GM21786 (cell line): Measurements from ENCODE around the gene GNPTAB.
"Not testable (repeated sequence)": the region's sequence is repeated elsewhere in the genome, so short reads cannot be mapped to it uniquely, and the experiment has no call there.

Experiments used
- ATAC-seq: cut with Tn5 transposase; IDR thresholded peaks from one replicate; pipeline ENCODE4 v1.9.1; 2021; ENCODE audit not compliant: unreplicated experiment

The GNPTAB gene

GRCh38 chr12:101740980-101741379, 89.8 kb downstream of the GNPTAB start:
- no peak for ATAC-seq

GRCh38 chr12:101740566-101740965, 90.2 kb downstream of the GNPTAB start:
- ATAC-seq, result no peak

- no peak for ATAC-seq
Observed at GRCh38 chr12:101738920-101739665, 91.7 kb downstream of the GNPTAB start, which contains the start of gene SYCP3. TSS of gene SYCP3 (minus strand) at chr12:101739462. CDS start at chr12:101737935, 1,527 bp downstream.

- no peak for ATAC-seq
Observed at GRCh38 chr12:101737476-101737875, 93.3 kb downstream of the GNPTAB start.

GRCh38 chr12:101734482-101734881, 96.3 kb downstream of the GNPTAB start:
- not testable (repeated sequence) for ATAC-seq

DNA sequence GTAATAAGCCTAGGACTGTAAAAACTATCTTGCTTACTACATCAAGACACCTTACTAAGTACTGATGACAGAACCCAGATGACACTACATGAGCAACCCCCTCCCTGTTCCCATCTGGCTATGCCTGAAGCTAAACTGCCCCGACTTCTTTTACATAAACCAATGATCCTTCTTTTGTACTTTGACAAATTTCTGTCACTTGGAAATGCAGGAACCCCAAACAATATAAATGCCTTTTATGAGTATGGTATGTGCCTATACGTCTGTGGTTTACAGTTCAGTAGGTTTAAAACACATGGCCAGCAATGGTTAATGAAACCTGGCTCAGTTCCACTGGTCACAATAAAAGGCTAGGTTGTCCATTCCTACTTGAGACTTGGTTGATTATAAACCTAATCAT, 97.6 kb downstream of the GNPTAB start:
- no peak for ATAC-seq

DNA sequence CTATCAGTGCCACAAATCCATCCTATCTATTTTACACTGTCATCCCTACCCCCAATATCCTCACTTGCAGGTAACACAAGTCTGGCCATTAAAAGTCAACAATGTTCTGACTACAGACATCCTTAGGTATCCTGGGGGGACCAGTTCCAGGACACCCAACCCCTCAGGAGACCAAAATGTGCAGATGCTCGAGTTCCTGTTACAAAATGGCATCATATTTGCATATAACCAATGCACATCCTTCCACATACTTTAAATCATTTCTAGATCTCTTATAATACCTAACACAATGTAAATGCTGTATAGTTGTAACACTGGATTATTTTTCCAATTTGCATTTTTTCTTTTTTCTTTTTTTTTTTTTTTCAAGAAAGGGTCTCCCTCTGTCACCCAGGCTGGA, 98.4 kb downstream of the GNPTAB start:
- no peak for ATAC-seq

GRCh38 chr12:101729842-101730241, 100.9 kb downstream of the GNPTAB start:
- no peak for ATAC-seq

- no peak for ATAC-seq
Observed at GRCh38 chr12:101727098-101727497, 103.7 kb downstream of the GNPTAB start.

DNA sequence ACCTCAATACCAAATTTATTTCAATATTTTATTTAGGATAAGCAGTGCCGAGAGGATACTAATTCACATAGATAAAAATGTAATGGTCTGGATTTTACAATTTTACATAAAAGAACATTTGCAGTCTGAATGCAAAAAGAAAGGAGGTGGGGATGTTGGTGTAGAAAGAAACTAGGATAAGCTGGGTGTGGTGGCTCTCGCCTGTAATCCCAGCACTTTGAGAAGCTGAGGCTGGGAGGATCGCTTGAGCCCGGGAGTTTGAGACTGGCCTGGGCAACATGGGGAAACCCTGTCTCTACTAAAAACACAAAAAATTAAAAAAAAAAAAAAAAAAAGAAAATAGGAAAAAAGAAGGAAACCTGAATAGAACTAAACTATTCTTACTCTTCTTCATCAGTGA, 108.4 kb downstream of the GNPTAB start:
- ATAC-seq, result no peak

- no peak for ATAC-seq
Observed at GRCh38 chr12:101720118-101720517, 110.6 kb downstream of the GNPTAB start.

DNA sequence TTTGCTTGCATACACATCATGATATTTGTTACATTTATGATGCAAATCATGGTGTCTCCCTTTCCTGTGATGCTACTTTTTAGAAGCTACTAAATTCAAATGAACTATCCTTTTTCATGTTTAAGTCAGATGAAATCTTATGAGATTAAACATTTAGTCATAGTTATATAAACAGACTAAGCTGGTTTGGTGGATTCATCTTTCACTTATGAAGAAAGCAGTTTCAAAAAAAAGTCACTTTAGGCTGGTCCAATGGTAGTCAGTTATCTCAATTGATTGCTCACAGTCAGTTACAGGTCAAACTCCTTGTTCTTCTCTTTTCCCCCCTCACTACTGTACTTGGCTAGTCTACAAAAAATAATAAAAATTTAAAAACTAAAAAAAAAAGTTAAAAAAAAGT, 111.2 kb downstream of the GNPTAB start:
- ATAC-seq, result no peak

DNA sequence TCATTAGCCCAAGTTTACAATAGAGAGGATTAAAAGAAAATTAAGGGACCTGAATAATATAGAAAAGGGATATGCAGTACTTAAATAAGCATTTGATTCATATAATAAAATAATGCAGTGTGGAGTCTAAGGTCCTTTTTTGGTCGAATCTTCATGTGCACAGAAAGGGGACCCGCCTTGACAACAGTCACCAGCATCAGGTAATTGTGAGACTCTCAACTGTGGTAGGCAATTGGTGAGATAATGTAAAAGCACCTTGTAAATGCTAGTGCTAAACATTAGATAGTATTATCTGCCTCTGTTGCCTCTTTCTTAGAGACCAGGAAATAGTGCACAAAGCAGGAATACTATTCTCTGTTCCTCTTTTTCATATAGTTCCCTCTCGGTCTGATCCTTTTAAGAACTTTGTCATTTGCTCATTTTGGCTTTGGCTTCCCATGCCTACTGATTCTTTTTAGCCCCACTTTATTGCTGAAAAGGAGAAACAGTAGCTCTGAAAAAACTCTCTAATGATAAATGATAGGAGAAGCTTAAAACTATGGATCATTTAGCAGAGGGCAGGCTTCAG, 115.8 kb downstream of the GNPTAB start:
- ATAC-seq, result no peak

DNA sequence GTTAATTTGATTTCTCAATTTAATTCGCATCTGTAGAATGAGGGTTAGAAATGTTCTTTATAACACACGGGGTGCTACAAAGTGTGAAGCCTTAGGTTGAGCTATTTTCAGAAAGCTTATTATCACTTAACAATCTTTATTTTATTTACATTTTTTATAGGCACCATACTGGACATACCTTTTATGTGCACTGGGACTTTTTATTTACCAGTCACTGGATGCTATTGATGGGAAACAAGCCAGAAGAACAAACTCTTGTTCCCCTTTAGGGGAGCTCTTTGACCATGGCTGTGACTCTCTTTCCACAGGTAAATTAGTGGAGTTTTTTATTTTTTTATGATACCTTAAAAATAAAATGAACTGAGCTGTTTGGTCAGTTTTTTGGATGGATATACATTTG, 116.8 kb downstream of the GNPTAB start:
- no peak for ATAC-seq

- no peak for ATAC-seq
Observed at GRCh38 chr12:101713059-101713682, 117.6 kb downstream of the GNPTAB start.

- ATAC-seq, result no peak
Observed at GRCh38 chr12:101710288-101710687, 120.5 kb downstream of the GNPTAB start.

DNA sequence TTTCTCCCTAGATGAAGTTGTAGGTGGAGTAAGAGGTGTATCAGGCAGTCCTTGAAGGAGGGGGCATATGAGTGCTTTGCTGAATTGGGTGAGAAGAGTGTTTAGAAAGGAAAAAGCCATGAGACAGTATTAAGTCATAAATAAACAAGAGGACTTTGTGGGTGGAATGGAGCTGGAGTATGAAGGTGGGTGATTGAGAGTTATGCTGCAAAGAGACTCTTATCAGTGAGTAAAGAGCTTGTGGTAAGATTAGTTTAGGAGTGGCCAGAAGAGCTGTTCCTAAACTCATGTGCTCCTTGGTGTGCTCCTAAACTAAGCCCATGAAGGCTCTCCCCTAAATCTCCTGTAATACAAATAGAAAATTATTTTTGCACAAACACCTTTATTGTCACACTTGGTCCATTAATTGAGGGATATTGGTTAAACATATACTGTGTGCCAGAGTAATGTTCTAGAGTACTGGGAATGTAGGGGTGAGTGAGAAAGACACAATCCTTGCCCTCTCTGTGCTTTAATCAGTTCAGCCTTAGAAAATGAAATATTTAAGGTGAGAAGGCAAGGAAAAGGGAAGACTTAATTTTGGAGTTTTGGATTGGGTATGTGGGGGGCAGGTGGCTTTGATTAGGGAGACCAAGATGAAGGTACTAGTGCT, 123.5 kb downstream of the GNPTAB start:
- no peak for ATAC-seq

- no peak for ATAC-seq
Observed at GRCh38 chr12:101706403-101706802, 124.4 kb downstream of the GNPTAB start.

- ATAC-seq, result no peak
Observed at GRCh38 chr12:101703487-101703886, 127.3 kb downstream of the GNPTAB start.

DNA sequence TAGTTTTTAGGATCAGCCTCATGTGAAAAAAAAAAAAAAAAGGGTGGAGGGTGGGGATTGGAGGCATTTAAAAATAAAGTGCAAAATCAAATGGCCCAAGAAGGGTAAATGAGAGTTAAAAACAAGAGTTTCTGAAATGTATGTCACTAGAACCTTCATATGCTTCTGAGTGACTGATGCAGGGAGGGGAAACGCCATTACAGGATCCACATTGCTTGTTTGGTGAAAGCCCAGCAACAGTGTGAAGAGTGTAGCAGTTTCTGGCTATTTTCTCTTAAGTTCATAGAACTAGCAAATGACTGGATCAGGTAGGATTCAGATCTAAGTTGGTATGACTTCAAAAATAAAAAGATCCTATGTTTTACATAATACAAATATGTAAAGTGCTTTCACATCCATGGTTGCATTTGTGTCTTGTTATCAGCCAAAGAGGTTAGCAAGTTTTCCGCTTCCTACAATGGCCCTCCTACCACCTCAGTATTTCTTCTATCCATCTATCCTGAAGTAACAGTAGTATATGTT, 130.4 kb downstream of the GNPTAB start:
- no peak for ATAC-seq

- no peak for ATAC-seq
Observed at GRCh38 chr12:101698800-101699347, 131.9 kb downstream of the GNPTAB start.
